GM21381 (cell line): ENCODE data around the gene SLX4.

Experiments
- ATAC-seq: cut with Tn5 transposase; IDR thresholded peaks from one replicate; pipeline ENCODE4 v1.9.1; 2021; ENCODE audit warnings: mild to moderate bottlenecking, moderate library complexity; ENCODE audit not compliant: unreplicated experiment

The SLX4 gene

GRCh38 chr16:3601614-3602319 lies 9.6 kb downstream of the SLX4 start:
- no peak for ATAC-seq

- no peak for ATAC-seq
These were observed 11.5 kb downstream of the SLX4 start for GRCh38 chr16:3599922-3600321.

DNA sequence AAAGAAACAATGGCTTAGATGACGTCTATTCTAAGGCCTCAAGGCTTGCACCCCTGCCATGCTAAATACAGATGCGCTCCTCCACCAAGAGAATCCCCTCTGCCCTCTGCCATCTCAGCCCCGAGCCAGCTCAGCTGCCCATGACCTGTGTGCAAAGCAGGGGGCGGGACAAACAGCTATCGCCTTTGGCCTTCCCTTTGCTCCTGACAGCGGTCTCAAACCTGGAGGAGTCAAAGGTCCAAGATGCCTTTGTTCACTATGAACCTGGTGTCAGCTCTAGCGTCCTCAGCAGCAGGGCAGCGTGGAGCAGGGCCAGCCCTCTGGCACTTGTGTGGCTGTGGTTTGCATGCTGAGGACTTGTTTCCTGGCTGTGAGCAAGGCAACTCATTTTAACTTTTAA lies 12.3 kb downstream of the SLX4 start:
- ATAC-seq = no peak

GRCh38 chr16:3598236-3598635 lies 13.2 kb downstream of the SLX4 start:
- ATAC-seq = no peak

GRCh38 chr16:3597676-3598075 lies 13.7 kb downstream of the SLX4 start:
- ATAC-seq = no peak

- no peak for ATAC-seq
These were observed 14.2 kb downstream of the SLX4 start for GRCh38 chr16:3597226-3597625.

- no peak for ATAC-seq
These were observed 15.1 kb downstream of the SLX4 start for GRCh38 chr16:3596101-3596861.

GRCh38 chr16:3595521-3596021 lies 15.8 kb downstream of the SLX4 start:
- no peak for ATAC-seq

DNA sequence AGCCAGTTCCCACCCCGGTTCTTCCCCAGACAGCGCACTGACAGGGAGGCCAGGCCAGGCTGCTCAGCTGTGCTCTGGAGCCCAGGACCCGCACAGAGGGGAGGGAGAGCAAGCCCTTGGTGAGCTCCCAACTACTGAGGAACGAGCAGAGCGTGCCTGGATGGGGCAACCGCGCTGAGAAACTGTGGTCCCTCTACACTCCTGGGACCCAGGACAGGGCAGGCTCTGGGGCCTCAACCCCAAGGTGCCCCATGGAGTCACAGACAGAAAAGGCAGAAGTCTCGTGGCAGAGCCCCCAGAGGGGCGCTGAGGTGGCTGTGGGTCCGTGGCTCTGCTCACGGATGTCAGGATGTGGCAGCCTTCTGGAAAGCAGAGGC lies 16.3 kb downstream of the SLX4 start:
- ATAC-seq = no peak

GRCh38 chr16:3594316-3595109 lies 16.9 kb downstream of the SLX4 start:
- no peak for ATAC-seq

DNA sequence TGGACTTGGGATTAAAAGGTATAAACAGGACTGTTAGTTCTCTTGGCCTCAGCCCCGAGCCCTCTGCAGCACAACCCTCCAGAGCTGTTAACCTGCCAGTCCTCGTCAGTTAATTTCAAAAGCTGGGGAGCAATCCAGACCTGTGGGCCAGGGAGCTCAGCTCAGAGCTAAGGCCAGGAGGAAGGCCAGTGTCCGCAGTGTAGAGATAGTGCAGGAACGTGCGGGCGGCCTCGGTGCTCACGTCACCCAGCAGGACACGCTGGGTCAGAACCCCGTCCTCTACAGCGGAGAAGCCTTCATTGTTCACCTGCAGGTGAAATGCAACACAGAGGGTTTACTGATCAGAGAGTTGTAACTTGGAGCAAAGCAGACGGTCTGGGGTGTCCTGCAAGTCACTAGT lies 18.8 kb downstream of the SLX4 start:
- ATAC-seq = no peak

- no peak for ATAC-seq
These were observed 19.4 kb downstream of the SLX4 start for GRCh38 chr16:3591991-3592390.

- no peak for ATAC-seq
These were observed 20.0 kb downstream of the SLX4 start for GRCh38 chr16:3591436-3591803.

DNA sequence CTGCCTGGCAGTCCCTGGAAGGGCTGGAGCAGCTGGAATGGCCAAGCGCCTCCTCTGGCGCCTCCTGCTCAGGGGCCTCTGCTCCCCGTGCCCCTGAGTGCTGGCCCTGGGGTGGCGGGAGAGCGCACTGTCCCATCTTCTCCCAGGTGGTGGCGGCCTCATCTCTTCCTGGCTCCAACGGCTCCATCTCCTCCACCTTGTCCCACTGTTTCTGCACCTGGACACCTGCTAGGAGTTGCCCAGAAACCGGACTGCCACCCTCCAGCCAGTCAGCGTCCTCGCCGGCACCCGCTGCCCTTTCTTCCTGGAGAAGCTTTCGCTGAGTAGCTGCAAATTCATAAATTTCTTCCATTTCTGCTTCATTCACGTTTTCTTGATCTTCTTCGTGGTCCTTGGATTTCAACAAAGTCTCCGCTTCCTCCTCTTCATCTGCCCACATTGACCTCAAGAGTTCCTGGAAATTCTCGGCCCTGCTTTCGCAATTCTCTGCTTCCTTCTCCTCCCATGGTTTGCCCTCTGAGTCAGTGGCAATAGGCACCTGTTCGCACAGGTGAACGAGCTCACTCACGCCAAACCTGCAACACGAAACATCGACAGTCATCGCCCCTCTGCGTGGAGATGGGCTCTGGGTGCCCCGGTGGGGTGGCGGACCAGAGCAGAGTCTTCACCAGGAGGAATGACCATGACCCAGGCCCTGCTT lies 20.5 kb downstream of the SLX4 start:
- ATAC-seq = no peak

DNA sequence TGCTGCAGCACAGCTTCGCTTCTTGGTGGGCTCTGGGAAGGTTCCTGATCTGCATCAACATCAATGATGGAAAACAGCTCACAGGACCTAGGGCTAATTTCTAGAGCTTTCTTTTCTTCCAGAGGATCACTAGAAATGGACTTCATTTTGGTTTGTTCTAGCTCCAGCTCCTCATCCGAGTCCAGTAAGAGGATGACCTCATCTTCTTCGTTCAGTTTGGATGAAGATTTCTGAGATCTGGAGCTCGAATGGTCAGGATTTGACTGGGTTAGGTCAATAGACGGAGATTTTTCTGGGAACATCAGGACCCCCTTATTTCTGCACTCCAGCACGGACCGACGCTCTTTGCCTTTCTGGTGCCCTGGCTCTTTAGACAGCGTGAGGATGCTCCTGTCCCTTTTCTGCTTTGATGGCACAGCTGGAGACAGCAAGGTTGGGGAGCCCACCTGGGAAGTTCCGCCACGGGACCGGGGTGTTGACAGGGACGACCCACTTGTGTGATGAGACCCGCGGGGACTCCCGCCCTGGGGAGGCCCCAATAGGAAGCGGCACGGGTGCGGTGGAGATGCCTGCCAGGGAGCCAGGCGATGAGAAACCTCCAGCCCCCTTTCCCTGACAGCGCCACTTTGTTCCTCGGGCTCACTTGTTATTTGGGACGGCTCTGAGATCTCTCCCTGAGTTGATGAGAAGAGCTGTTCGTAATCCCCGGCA lies 21.3 kb downstream of the SLX4 start:
- ATAC-seq = no peak

DNA sequence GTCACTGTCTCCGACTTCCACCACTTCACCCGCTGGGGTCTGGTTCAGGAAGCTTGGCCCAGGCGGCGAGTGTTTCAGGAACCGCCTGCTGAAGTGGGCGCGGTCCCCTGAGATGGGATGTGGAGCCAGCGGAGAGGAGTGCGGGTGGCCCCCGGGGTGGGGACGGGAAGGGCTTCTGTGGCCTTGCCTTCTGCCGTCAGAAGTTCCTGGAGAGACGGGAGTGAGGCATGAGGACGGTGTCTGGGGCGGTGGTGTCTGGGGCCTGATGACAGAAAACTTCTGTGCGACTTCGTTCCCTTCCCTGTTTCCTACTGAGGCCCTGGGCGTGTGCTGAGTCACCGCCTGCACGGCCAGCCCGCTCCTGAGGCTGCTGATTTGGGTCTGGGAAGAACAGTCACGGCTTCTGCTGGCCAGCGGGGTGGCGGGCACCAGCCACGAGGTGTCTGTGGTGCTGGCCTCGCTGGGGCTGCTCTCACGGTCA lies 21.9 kb downstream of the SLX4 start:
- ATAC-seq = no peak

GRCh38 chr16:3589001-3589400 lies 22.4 kb downstream of the SLX4 start:
- ATAC-seq = no peak

- ATAC-seq = no peak
These were observed 23.8 kb downstream of the SLX4 start for GRCh38 chr16:3587547-3588110.

- ATAC-seq = no peak
These were observed 27.0 kb downstream of the SLX4 start for GRCh38 chr16:3584412-3584811.
